Keratinocyte (primary cell): Measurements from ENCODE around the gene RABL3. TPM values are rescaled to one million over a fixed set of nuclear protein-coding genes. Genes with fewer than 3 reads are reported as not detected.
A peak's percentile ranks its signal among the peaks of the same experiment; 100 is the strongest.
"Not testable (repeated sequence)": the region's sequence is repeated elsewhere in the genome, so short reads cannot be mapped to it uniquely, and the experiment has no call there.

Experiments used
- DNase-seq: peaks from one replicate; pipeline ENCODE4 v3.0.0-alpha.2; 2011; ENCODE audit warnings: low read depth, missing footprints, low spot score
- FAIRE-seq: peaks from 2 replicates; lab custom pipeline; 2011; peaks lifted over from hg19 to GRCh38; lab: Jason Lieb, UNC
- H2AFZ ChIP-seq: 2 replicates; pipeline ENCODE4 v1.6.0; 2012; ENCODE audit warnings: low read length, control low read depth, inconsistent platforms; ENCODE audit not compliant: control insufficient read depth
- H3K27ac ChIP-seq: 2 replicates; pipeline ENCODE4 v1.5.1; 2011; ENCODE audit warnings: low read length; ENCODE audit not compliant: control insufficient read depth, insufficient read depth
- H3K27me3 ChIP-seq: 3 replicates; pipeline ENCODE4 v1.6.0; 2011; ENCODE audit warnings: low read length; ENCODE audit not compliant: control insufficient read depth, insufficient read depth; ENCODE audit errors: extremely low read depth
- H3K36me3 ChIP-seq, 2 experiments: 2 replicates in 1 of 2; 3 replicates in 1 of 2; pipeline ENCODE4 v1.5.1; 2011; ENCODE audit warnings: low read length in 2 of 2, mild to moderate bottlenecking in 1 of 2; ENCODE audit not compliant: control insufficient read depth in 2 of 2, insufficient read depth in 2 of 2; ENCODE audit errors: extremely low read depth in 1 of 2
- H3K4me1 ChIP-seq: 3 replicates; pipeline ENCODE4 v1.5.1; 2011; ENCODE audit warnings: low read length; ENCODE audit not compliant: control insufficient read depth, insufficient read depth; ENCODE audit errors: extremely low read depth
- H3K4me2 ChIP-seq: 3 replicates; pipeline ENCODE4 v1.6.0; 2011; ENCODE audit warnings: low read depth, low read length; ENCODE audit not compliant: control insufficient read depth, insufficient read depth; ENCODE audit errors: extremely low read depth
- H3K4me3 ChIP-seq, 3 experiments: fragments of 200-600 bp in 1 of 3; sonication (generic) in 1 of 3; 2 replicates in 2 of 3; 3 replicates in 1 of 3; pipeline ENCODE4 v1.5.1; 2011 to 2016; ENCODE audit warnings: low read length in 3 of 3, mild to moderate bottlenecking in 3 of 3, control low read depth in 2 of 3, inconsistent platforms in 1 of 3, low read depth in 1 of 3, mixed read lengths in 1 of 3, mixed run types in 1 of 3, moderate library complexity in 1 of 3; ENCODE audit not compliant: control insufficient read depth in 2 of 3, insufficient read depth in 2 of 3; ENCODE audit errors: extremely low read depth in 1 of 3
- H3K79me2 ChIP-seq: 2 replicates; pipeline ENCODE4 v1.6.0; 2012; ENCODE audit warnings: low read length; ENCODE audit not compliant: control insufficient read depth, insufficient read depth
- H3K9ac ChIP-seq: 3 replicates; pipeline ENCODE4 v1.6.0; 2011; ENCODE audit warnings: low read length; ENCODE audit not compliant: control insufficient read depth, insufficient read depth; ENCODE audit errors: extremely low read depth
- H3K9me1 ChIP-seq: 3 replicates; pipeline ENCODE4 v1.6.0; 2011; ENCODE audit warnings: low read length; ENCODE audit not compliant: control insufficient read depth, insufficient read depth; ENCODE audit errors: extremely low read depth
- H3K9me3 ChIP-seq: 2 replicates; pipeline ENCODE4 v1.5.1; 2012; ENCODE audit warnings: low read depth, low read length; ENCODE audit not compliant: control insufficient read depth
- H4K20me1 ChIP-seq: 3 replicates; pipeline ENCODE4 v1.6.0; 2011; ENCODE audit warnings: low read length; ENCODE audit not compliant: control insufficient read depth, insufficient read depth; ENCODE audit errors: extremely low read depth
- CTCF ChIP-seq, 3 experiments: IDR thresholded peaks in 1 of 3; conservative IDR thresholded peaks in 1 of 3; optimal IDR thresholded peaks in 1 of 3; 2 replicates in 2 of 3; 3 replicates in 1 of 3; pipeline versions ENCODE3 to v1.5.1; 2011; ENCODE audit warnings: low read length in 3 of 3, mild to moderate bottlenecking in 3 of 3, moderate library complexity in 2 of 3, control low read depth in 1 of 3, inconsistent platforms in 1 of 3; ENCODE audit not compliant: insufficient read depth in 2 of 3; ENCODE audit errors: extremely low read depth in 1 of 3
- EZH2 ChIP-seq: IDR thresholded peaks from one replicate; pipeline ENCODE4 v1.6.1; 2012; ENCODE audit warnings: inconsistent platforms, mild to moderate bottlenecking, low read length, moderate library complexity
- dilution Hi-C: fragments of 300-500 bp; cut with MboI; formaldehyde crosslinking; loops from one replicate; pipeline ENCODE4 v1.7.0; 2020; ENCODE audit warnings: low sequenced_read_pairs; ENCODE audit not compliant: extremely low pct_ligation_motif_present
- polyA plus RNA-seq, 5 experiments: library from polyadenylated mRNA; depleted of rRNA in 3 of 5; stranded (reverse) in 3 of 5; stranded (forward) in 1 of 5; unstranded in 1 of 5; fragments of >200 nt; gene quantifications; 1 replicate in 1 of 5; 2 replicates in 3 of 5; 3 replicates in 1 of 5; pipeline versions ENCODE4 v1.2.1 to v1.2.3, GENCODE V29; 2011 to 2012; ENCODE audit warnings: missing spikeins in 2 of 5, low read depth in 1 of 5, low replicate concordance in 1 of 5

Gene RABL3
- polyA plus RNA-seq, 1 donor (not counting 4 experiments of a cell fraction or from before 2014, with no cell fraction given): 13.4 TPM

GRCh38 chr3:120741837-120742197 lies 499 bp downstream of the RABL3 start:
- no peak for FAIRE-seq

GRCh38 chr3:120741320-120741719 lies 996 bp downstream of the RABL3 start:
- H3K27me3 ChIP-seq: no peaks in the 10 kb centered on the region
- peaks cover 9% of the 10 kb centered on the region for H3K4me1 ChIP-seq
- H3K4me2 ChIP-seq: peak overlapping the region; percentile 91
- no peak overlapping the region for H3K9ac ChIP-seq
- dilution Hi-C loops: no loop called here
- FAIRE-seq (no peak), DNase-seq (no peak)
- peak overlapping the region; percentile 82 to 93 (median 92) for H3K4me3 ChIP-seq
- peak overlapping the region; percentile 99 for H3K27ac ChIP-seq
- H3K9me3 ChIP-seq: peaks cover 2% of the 10 kb centered on the region
- H3K36me3 ChIP-seq: peaks cover 0 to 2% of the 10 kb centered on the region in 2 experiments
- peaks cover 43% of the 10 kb centered on the region for H3K79me2 ChIP-seq
- no peaks in the 10 kb centered on the region for H4K20me1 ChIP-seq
- TF ChIP-seq EZH2 (no peak), CTCF (optimal IDR thresholded peaks at IDR 0.05 in 1 of 3, IDR thresholded peaks at IDR 0.05 in 1 of 3, conservative IDR thresholded peaks at IDR 0.05 in 1 of 3; ENCODE audit: extremely low read depth in 1 of 3, insufficient read depth in 2 of 3, low read length in 3 of 3) (no peak)
- H2AFZ ChIP-seq: peak overlapping the region; percentile 99
- no peaks in the 10 kb centered on the region for H3K9me1 ChIP-seq

More at GRCh38 chr3:120741837-120742197, 499 bp downstream of the RABL3 start:
- peaks cover 0 to 2% of the 10 kb centered on the region in 2 experiments for H3K36me3 ChIP-seq
- H3K4me1 ChIP-seq: peaks cover 9% of the 10 kb centered on the region
- peaks cover 48% of the 10 kb centered on the region for H3K79me2 ChIP-seq
- H3K9me3 ChIP-seq: peaks cover 2% of the 10 kb centered on the region
- peak overlapping the region; percentile 98 for H3K9ac ChIP-seq
- H3K27ac ChIP-seq: peak overlapping the region; percentile 99
- H3K27me3 ChIP-seq: no peaks in the 10 kb centered on the region
- dilution Hi-C loops: no loop called here
- H3K4me3 ChIP-seq: peak overlapping the region; percentile 82 to 93 (median 92)
- no peak for DNase-seq
- H2AFZ ChIP-seq: peak overlapping the region; percentile 99
- no peaks in the 10 kb centered on the region for H4K20me1 ChIP-seq
- TF ChIP-seq CTCF (optimal IDR thresholded peaks at IDR 0.05 in 1 of 3, IDR thresholded peaks at IDR 0.05 in 1 of 3, conservative IDR thresholded peaks at IDR 0.05 in 1 of 3; ENCODE audit: extremely low read depth in 1 of 3, insufficient read depth in 2 of 3, low read length in 3 of 3): no peak
- no peak for TF ChIP-seq EZH2
- H3K9me1 ChIP-seq: no peaks in the 10 kb centered on the region
- peak overlapping the region; percentile 91 for H3K4me2 ChIP-seq

GRCh38 chr3:120738006-120738405 lies 4.3 kb downstream of the RABL3 start:
- H3K9ac ChIP-seq, H3K9me3 ChIP-seq, FAIRE-seq, H4K20me1 ChIP-seq, H3K36me3 ChIP-seq, DNase-seq, H3K9me1 ChIP-seq, H3K27ac ChIP-seq, H3K4me2 ChIP-seq, dilution Hi-C loops, H3K27me3 ChIP-seq, H3K4me1 ChIP-seq, H2AFZ ChIP-seq, H3K4me3 ChIP-seq: not testable (repeated sequence)
- H3K79me2 ChIP-seq: peaks cover 10% of the 10 kb centered on the region
